ENCODE results near the gene KLHDC10.
"Not testable (repeated sequence)": the region's sequence is repeated elsewhere in the genome, so short reads cannot be mapped to it uniquely, and the experiment has no call there.

KLHDC10 gene

GRCh38 chr7:130113426-130113805, 43.1 kb downstream of the KLHDC10 start:
- DNase-seq (ENCODE audit: insufficient read length, low spot score); FAIRE-seq: not testable (repeated sequence)

GRCh38 chr7:130113887-130114286, 43.6 kb downstream of the KLHDC10 start:
- FAIRE-seq (no peak), DNase-seq (ENCODE audit: insufficient read length, low spot score) (no peak)

GRCh38 chr7:130114374-130114773, 44.0 kb downstream of the KLHDC10 start:
- DNase-seq (ENCODE audit: insufficient read length, low spot score) (no peak), FAIRE-seq (no peak)

- DNase-seq (ENCODE audit: insufficient read length, low spot score), result no peak
- no peak for FAIRE-seq
These were observed 44.4 kb downstream of the KLHDC10 start for GRCh38 chr7:130114776-130115175.

- DNase-seq (ENCODE audit: insufficient read length, low spot score) (no peak), FAIRE-seq (no peak)
These were observed 48.0 kb downstream of the KLHDC10 start for GRCh38 chr7:130118294-130118693.

GRCh38 chr7:130118801-130119200, 48.5 kb downstream of the KLHDC10 start:
- FAIRE-seq (no peak), DNase-seq (ENCODE audit: insufficient read length, low spot score) (no peak)

GRCh38 chr7:130123501-130123900, 53.2 kb downstream of the KLHDC10 start:
- DNase-seq (ENCODE audit: insufficient read length, low spot score) (no peak), FAIRE-seq (no peak)

- no peak for DNase-seq (ENCODE audit: insufficient read length, low spot score)
- no peak for FAIRE-seq
These were observed 54.4 kb downstream of the KLHDC10 start for GRCh38 chr7:130124711-130125110.

GRCh38 chr7:130126840-130127239, 56.5 kb downstream of the KLHDC10 start:
- DNase-seq (ENCODE audit: insufficient read length, low spot score); FAIRE-seq: not testable (repeated sequence)

GRCh38 chr7:130127404-130127803, 57.1 kb downstream of the KLHDC10 start:
- DNase-seq (ENCODE audit: insufficient read length, low spot score) (no peak), FAIRE-seq (no peak)

- DNase-seq (ENCODE audit: insufficient read length, low spot score) (peak; percentile 35), FAIRE-seq (no peak)
These were observed 57.5 kb downstream of the KLHDC10 start for GRCh38 chr7:130127821-130128317.

- no peak for DNase-seq (ENCODE audit: insufficient read length, low spot score)
- no peak for FAIRE-seq
These were observed 58.7 kb downstream of the KLHDC10 start for GRCh38 chr7:130129011-130129411.

GRCh38 chr7:130131191-130131834, 61.0 kb downstream of the KLHDC10 start:
- DNase-seq (ENCODE audit: insufficient read length, low spot score), result no peak
- FAIRE-seq, result no peak

GRCh38 chr7:130131964-130132875, 61.9 kb downstream of the KLHDC10 start:
- no peak for DNase-seq (ENCODE audit: insufficient read length, low spot score)
- no peak for FAIRE-seq

- FAIRE-seq (no peak), DNase-seq (ENCODE audit: insufficient read length, low spot score) (no peak)
These were observed 62.9 kb downstream of the KLHDC10 start for GRCh38 chr7:130133029-130133782.

GRCh38 chr7:130134106-130134636, 63.8 kb downstream of the KLHDC10 start:
- FAIRE-seq (no peak), DNase-seq (ENCODE audit: insufficient read length, low spot score) (no peak)

- no peak for DNase-seq (ENCODE audit: insufficient read length, low spot score)
- FAIRE-seq, result no peak
These were observed 64.4 kb downstream of the KLHDC10 start for GRCh38 chr7:130134726-130135125.

GRCh38 chr7:130135208-130136205, 65.2 kb downstream of the KLHDC10 start:
- DNase-seq (ENCODE audit: insufficient read length, low spot score), result no peak
- no peak for FAIRE-seq

- DNase-seq (ENCODE audit: insufficient read length, low spot score), result no peak
- FAIRE-seq, result no peak
These were observed 66.3 kb downstream of the KLHDC10 start for GRCh38 chr7:130136579-130137167.
